SU-DHL-6 (cell line): ENCODE results near the gene FBXO47.

ENCODE experiments used
- H2AFZ ChIP-seq: fragments of 200-600 bp; sonication (generic); 2 replicates; pipeline ENCODE4 v1.6.1; 2014; ENCODE audit warnings: low read depth, mild to moderate bottlenecking, moderate library complexity, mixed read lengths, antibody characterized with exemption, low read length; ENCODE audit not compliant: severe bottlenecking
- H3F3A ChIP-seq: fragments of 200-600 bp; shearing (Covaris generic); 2 replicates; pipeline ENCODE4 v1.6.0; 2016; ENCODE audit warnings: antibody characterized with exemption, mild to moderate bottlenecking; ENCODE audit not compliant: insufficient read depth
- H3K27ac ChIP-seq: fragments of 200-600 bp; sonication (generic); 2 replicates; pipeline ENCODE4 v1.5.1; 2016; ENCODE audit warnings: low read depth, mild to moderate bottlenecking, low read length, moderate library complexity, mixed read lengths
- H3K27me3 ChIP-seq: fragments of 200-600 bp; sonication (generic), shearing (Covaris generic); 2 replicates; pipeline ENCODE4 v1.6.0; 2014; ENCODE audit warnings: mild to moderate bottlenecking, low read length
- H3K36me3 ChIP-seq: fragments of 200-600 bp; sonication (generic); 2 replicates; pipeline ENCODE4 v1.6.1; 2014; ENCODE audit warnings: mild to moderate bottlenecking, low read length, mixed read lengths
- H3K4me2 ChIP-seq: fragments of 300-600, 200-600 bp; shearing (Covaris generic), sonication (generic); 2 replicates; pipeline ENCODE4 v1.6.0; 2014; ENCODE audit warnings: low read length, low read depth, mild to moderate bottlenecking; ENCODE audit not compliant: poor library complexity, severe bottlenecking
- H3K4me3 ChIP-seq: fragments of 200-600 bp; sonication (generic); 2 replicates; pipeline ENCODE4 v1.5.1; 2014; ENCODE audit warnings: antibody characterized with exemption, low read length, mild to moderate bottlenecking, mixed read lengths; ENCODE audit not compliant: insufficient read depth, poor library complexity, severe bottlenecking
- H3K79me2 ChIP-seq: fragments of 200-600 bp; sonication (generic); 2 replicates; pipeline ENCODE4 v1.6.1; 2014; ENCODE audit warnings: mild to moderate bottlenecking, low read length, moderate library complexity; ENCODE audit not compliant: insufficient read depth
- H3K9ac ChIP-seq: fragments of 200-600 bp; sonication (generic); 2 replicates; pipeline ENCODE4 v1.7.0; 2014; ENCODE audit warnings: mild to moderate bottlenecking, low read length
- H3K9me2 ChIP-seq: fragments of 200-600 bp; sonication (generic); replicated peaks from 2 replicates; pipeline ENCODE4 v1.6.1; 2014; ENCODE audit warnings: low read length; ENCODE audit not compliant: insufficient read depth
- H3K9me3 ChIP-seq: fragments of 200-600 bp; sonication (generic); 2 replicates; pipeline ENCODE4 v1.6.1; 2014; ENCODE audit warnings: low read length, mixed read lengths; ENCODE audit not compliant: insufficient read depth
- H4K20me1 ChIP-seq: fragments of 200-600 bp; sonication (generic); 2 replicates; pipeline ENCODE4 v1.6.1; 2014; ENCODE audit warnings: low read depth, mild to moderate bottlenecking, antibody characterized with exemption, low read length, moderate library complexity, mixed read lengths
- CTCF ChIP-seq: fragments of 200-600 bp; sonication (generic); IDR thresholded peaks from one replicate; pipeline ENCODE4 v1.5.1; 2017; ENCODE audit warnings: antibody characterized with exemption, mild to moderate bottlenecking, low read length, moderate library complexity; ENCODE audit not compliant: insufficient read depth, poor library complexity, severe bottlenecking
- EZH2phosphoT487 ChIP-seq: fragments of 200-600 bp; sonication (generic), shearing (Covaris generic); conservative IDR thresholded peaks from 2 replicates; pipeline ENCODE4 v1.6.1; 2018; ENCODE audit warnings: mild to moderate bottlenecking, antibody characterized with exemption, low read length, moderate library complexity, mixed read lengths

The FBXO47 gene

GRCh38 chr17:38925263-38925995 lies 41.8 kb downstream of the FBXO47 start, which contains the start of gene LASP1NB:
TSS of gene LASP1NB (plus strand) at chr17:38925614.
- Histone ChIP-seq H3K9me3 (no peaks in the 10 kb centered on the region), H3K27me3 (no peaks in the 10 kb centered on the region), H3K79me2 (no peaks in the 10 kb centered on the region), H3K9ac (no peak within 1 kb of the TSS), H3K4me2 (no peak within 1 kb of the TSS), H3K36me3 (no peaks in the 10 kb centered on the region), H3F3A (no peaks in the 10 kb centered on the region), H3K27ac (no peak within 1 kb of the TSS), H4K20me1 (no peaks in the 10 kb centered on the region), H3K9me2 (no peaks in the 10 kb centered on the region), H3K4me3 (no peak within 1 kb of the TSS), H2AFZ (no peak within 1 kb of the TSS)
- no peak for TF ChIP-seq EZH2phosphoT487
- no peak for TF ChIP-seq CTCF

- H3K79me2 ChIP-seq, result no peaks in the 10 kb centered on the region
- TF ChIP-seq EZH2phosphoT487 (no peak), CTCF (no peak)
- no peaks in the 10 kb centered on the region for H4K20me1 ChIP-seq
- no peaks in the 10 kb centered on the region for H3F3A ChIP-seq
- no peak overlapping the region for H3K4me2 ChIP-seq
- no peak overlapping the region for H3K9ac ChIP-seq
- H3K27me3 ChIP-seq, result no peaks in the 10 kb centered on the region
- H3K27ac ChIP-seq, result no peak overlapping the region
- no peak overlapping the region for H2AFZ ChIP-seq
- H3K9me3 ChIP-seq, result no peaks in the 10 kb centered on the region
- no peaks in the 10 kb centered on the region for H3K36me3 ChIP-seq
- H3K4me3 ChIP-seq, result no peak overlapping the region
- no peaks in the 10 kb centered on the region for H3K9me2 ChIP-seq
Measured at GRCh38 chr17:38922538-38923297, 44.5 kb downstream of the FBXO47 start.

GRCh38 chr17:38921756-38922411 lies 45.3 kb downstream of the FBXO47 start:
- Histone ChIP-seq H3K36me3 (no peaks in the 10 kb centered on the region), H3K27ac (no peak overlapping the region), H2AFZ (no peak overlapping the region), H4K20me1 (no peaks in the 10 kb centered on the region), H3F3A (no peaks in the 10 kb centered on the region), H3K79me2 (no peaks in the 10 kb centered on the region), H3K9ac (no peak overlapping the region), H3K4me2 (no peak overlapping the region), H3K4me3 (no peak overlapping the region), H3K9me3 (no peaks in the 10 kb centered on the region), H3K27me3 (no peaks in the 10 kb centered on the region), H3K9me2 (no peaks in the 10 kb centered on the region)
- TF ChIP-seq EZH2phosphoT487 (no peak), CTCF (no peak)
